HG02852 (cell line): ENCODE results near the gene USP34.
"Not testable (repeated sequence)": the region's sequence is repeated elsewhere in the genome, so short reads cannot be mapped to it uniquely, and the experiment has no call there.

ENCODE experiments used
- ATAC-seq: cut with Tn5 transposase; IDR thresholded peaks from one replicate; pipeline ENCODE4 v1.9.1; 2021; ENCODE audit warnings: mild to moderate bottlenecking, moderate library complexity; ENCODE audit not compliant: unreplicated experiment

Gene USP34

GRCh38 chr2:61196671-61197070 lies 274.2 kb downstream of the USP34 start:
- ATAC-seq: no peak

GRCh38 chr2:61194646-61195045 lies 276.2 kb downstream of the USP34 start:
- ATAC-seq: not testable (repeated sequence)

- no peak for ATAC-seq
Observed at GRCh38 chr2:61193670-61194561, 277.0 kb downstream of the USP34 start.

- ATAC-seq: no peak
Observed at GRCh38 chr2:61187085-61187484, 283.8 kb downstream of the USP34 start.

GRCh38 chr2:61185231-61185728 lies 285.6 kb downstream of the USP34 start:
- no peak for ATAC-seq

- no peak for ATAC-seq
Observed at GRCh38 chr2:61184263-61184662, 286.6 kb downstream of the USP34 start.

- ATAC-seq: no peak
Observed at GRCh38 chr2:61183795-61184194, 287.1 kb downstream of the USP34 start.

DNA sequence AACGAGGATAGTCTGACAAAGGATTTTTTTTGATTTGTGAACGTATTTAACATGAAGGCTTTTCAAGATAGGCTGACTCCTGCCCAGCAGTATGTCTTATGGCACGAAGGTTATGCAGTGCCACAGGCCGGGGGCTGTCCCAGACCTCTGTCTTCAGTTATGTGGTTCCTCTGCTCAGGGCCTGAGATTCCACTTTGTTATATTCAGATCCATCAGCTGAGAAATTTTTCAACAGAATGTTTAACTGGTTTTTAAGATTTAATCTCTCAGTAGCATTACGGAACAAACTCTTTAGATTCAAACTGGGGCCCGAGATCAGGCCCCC lies 288.9 kb downstream of the USP34 start:
- no peak for ATAC-seq

GRCh38 chr2:61181382-61182058 lies 289.4 kb downstream of the USP34 start:
- no peak for ATAC-seq

DNA sequence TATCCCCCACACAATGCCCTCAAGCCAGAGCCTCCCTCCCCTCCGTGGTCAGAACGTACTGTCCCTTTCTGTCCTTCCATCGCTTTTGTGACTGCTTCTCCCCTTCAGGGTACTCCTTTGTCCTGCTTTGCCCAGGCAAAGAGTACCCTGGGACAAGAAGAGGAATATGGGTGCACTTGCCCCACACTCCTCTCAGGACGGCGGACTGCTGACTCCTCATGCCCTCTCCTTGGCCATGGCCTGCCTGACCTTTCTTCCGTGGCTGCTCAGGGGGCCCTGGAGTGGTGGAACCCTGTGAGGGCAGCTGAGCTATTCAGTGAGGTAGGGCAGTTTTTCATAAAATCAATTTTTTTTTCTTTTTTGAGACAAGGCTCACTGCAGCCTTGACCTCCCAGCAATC lies 290.2 kb downstream of the USP34 start:
- ATAC-seq: no peak

- ATAC-seq: no peak
Observed at GRCh38 chr2:61179701-61180639, 290.9 kb downstream of the USP34 start.

- ATAC-seq: no peak
Observed at GRCh38 chr2:61178603-61179545, 292.0 kb downstream of the USP34 start.

DNA sequence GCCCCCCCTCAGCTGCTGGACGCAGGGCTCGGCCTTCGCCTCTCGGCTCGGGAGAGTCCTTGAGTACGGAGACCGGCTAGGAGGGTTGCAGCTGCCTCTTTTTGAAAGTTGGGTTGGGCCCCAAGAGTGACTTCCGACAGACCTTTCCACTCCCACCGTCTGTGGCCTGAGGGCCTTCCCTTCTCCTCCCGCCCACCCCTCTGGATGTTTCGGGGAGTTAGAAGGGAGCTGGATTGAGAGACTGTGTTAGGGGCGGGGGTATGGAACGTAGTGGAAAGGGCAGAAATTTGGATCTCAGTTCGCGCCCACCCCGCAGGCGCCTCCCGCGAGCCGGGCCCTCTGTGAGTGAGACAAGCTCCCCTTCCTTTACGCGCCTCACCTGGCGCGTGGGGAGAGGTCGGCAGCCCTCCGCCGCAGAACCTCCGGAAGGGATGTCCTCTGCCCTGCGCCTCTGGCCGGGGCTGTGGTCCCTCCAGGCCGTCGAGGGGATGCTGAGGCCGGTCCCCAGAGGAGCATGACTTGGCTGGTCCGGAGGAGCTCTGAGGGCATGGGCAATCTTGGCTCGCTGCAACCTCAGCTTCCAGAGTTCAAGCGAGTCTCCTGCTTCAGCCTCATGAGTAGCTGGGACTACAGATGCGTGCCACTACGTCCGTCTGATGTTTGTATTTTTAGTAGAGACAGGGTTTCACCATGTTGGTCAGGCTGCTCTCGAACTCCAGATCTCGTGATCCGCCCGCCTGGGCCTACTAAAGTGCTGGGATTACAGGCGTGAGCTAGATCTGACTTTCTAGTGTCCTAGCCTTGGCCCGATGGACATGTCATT lies 292.9 kb downstream of the USP34 start:
- peak; percentile 39 for ATAC-seq

- peak; percentile 70 for ATAC-seq
Observed at GRCh38 chr2:61176755-61177726, 293.8 kb downstream of the USP34 start.

DNA sequence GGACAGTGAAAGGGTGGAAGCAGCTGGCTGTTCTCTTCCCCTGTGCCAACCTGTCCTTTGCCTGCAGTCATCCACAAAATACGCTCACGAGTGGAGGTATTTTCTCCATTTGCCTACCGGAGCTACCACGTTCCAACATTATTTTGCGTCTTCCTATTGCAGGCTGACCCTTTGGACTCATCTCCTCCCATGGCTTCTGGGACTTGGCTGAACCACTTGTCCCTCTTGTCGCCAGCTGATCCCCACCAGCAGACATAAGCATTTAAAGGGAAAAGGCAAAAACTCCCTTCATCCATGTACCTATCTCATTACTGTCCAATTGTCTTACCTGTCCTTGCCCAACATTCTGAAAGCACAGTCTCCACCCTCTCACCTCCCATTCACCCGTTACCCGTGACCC lies 295.9 kb downstream of the USP34 start:
- ATAC-seq: no peak

- no peak for ATAC-seq
Observed at GRCh38 chr2:61173116-61173515, 297.8 kb downstream of the USP34 start.

- ATAC-seq: no peak
Observed at GRCh38 chr2:61172671-61173070, 298.2 kb downstream of the USP34 start.

- ATAC-seq: no peak
Observed at GRCh38 chr2:61167579-61167978, 303.3 kb downstream of the USP34 start.
